HG03442 (cell line): ENCODE measurements around the gene PKN2.

ENCODE experiments used
- ATAC-seq: cut with Tn5 transposase; IDR thresholded peaks from one replicate; pipeline ENCODE4 v1.9.1; 2021; ENCODE audit warnings: mild to moderate bottlenecking, moderate library complexity; ENCODE audit not compliant: unreplicated experiment

Gene PKN2

DNA sequence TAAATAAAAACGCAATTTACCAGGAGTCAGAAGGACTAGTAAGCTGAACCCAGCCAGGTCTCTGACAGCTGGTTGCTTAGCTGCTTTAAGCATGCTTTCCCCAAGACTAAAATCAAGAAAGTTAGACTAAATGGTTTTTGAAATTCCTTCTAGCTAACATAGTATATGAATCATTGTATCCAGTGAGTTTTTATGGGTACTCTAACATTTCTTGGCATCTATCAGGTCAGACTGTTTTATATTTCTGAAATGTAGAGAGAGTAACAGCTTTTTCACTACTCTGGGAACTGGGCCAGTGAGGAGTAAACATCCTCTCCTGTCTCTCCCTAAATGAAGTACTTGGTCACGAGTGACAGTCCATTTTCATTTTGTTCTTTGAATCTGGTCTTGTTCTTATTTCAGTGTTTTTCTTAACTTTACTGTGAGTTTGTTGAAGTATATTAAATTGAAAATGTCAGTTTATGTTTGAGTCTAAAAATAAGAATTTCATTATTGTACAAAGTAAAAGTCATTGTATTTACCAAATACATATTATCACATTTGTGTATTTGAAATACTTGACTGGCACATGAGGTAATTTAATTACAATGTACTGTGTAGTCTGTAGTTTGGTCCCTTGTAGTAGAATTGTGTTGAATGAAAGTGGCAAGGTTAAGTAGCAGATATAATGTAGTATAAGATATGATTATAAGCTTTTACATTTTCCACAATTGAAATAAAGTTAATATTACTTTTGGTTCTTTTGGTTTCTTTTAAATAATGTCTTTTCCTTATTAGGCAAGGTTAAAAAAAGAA lies 47.6 kb downstream of the PKN2 start:
- ATAC-seq: no peak

DNA sequence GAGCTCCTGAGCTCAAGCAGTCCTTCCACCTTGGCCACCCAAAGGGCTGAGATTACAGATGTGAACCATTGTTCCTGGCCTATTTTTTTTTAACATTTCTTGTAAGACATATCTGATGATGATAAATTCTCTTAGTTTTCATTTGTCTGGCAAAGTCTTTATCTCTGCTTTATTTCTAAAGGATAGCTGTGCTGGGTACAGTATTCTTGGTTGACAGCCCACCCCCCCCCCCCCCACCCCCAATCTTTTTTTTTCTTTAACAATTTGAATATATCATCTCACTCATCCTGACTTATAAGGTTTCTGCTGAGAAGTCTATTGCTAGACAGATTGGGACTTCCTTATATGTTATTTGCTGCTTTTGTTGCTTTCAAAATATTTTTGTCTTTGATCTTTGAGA lies 51.3 kb downstream of the PKN2 start:
- no peak for ATAC-seq

- no peak for ATAC-seq
These were observed 51.8 kb downstream of the PKN2 start for GRCh38 chr1:88735909-88736308.

GRCh38 chr1:88736633-88737248 lies 52.7 kb downstream of the PKN2 start:
- no peak for ATAC-seq

- no peak for ATAC-seq
These were observed 53.4 kb downstream of the PKN2 start for GRCh38 chr1:88737338-88737927.

DNA sequence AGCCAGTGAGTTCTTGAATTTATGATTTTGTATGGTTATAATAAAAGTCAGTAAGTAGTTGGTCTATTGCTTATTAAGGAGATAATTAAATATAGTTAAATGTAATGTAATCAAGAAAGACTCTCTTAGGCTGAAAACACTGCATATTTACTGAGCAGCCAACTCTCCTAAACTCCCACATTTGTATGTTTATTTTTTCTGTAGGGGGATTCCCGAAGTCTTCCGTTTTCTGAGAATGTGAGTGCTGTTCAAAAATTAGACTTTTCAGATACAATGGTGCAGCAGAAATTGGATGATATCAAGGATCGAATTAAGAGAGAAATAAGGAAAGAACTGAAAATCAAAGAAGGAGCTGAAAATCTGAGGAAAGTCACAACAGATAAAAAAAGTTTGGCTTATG lies 56.7 kb downstream of the PKN2 start:
- no peak for ATAC-seq

DNA sequence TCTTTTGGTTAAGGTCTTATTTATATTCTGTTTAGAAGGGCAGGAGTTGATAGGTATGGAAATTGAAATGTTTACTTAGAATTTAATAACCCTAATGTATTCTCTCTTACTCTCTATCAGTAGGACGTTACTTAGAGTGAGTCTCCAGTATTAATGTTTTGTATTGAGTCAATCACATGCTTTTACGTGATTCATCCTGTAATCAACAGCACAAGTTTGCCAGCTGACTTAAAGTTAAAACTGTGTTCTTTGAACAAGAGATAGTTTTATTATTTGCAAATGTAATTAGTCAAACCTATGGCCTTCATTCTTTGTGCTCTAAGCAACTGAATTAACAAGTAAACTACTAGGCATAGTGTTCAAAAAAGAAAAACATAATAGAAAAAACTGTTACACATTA lies 57.3 kb downstream of the PKN2 start:
- ATAC-seq: no peak

DNA sequence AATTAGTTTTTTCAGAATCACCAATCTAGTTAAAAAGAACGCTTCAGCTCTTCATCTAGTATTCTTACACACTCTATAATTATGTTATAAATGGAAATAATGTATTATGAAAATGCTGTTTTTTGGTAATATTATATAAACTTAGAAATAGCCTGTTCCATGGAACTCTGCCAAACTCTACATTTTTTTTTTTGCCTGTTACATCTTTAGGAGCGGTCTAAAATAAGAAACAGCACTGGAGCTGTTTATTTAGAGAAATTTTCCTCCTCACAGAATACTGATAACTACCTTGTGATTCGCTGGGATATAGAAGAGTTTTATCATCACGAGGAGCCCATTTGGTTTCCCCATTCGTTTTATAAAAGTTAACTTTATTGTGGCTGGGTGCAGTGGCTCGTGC lies 58.5 kb downstream of the PKN2 start:
- ATAC-seq: no peak

DNA sequence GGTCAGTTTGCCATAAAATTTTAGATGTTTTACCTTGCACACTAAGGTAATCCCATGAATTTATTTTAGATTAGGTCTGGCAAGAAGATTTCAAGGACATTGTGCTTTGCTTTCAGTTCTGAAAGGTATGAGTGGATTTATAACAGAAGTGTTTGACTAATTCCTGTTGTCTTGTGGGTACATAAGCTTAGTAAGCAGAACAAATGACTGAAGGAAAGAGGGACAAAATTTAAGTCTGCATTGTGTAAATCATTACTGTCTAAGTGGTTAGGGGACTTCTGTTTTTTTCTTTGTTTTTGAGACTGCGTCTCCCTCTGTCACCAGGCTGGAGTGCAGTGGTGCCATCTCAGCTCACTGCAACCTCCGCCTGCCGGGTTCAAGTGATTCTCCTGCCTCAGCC lies 60.1 kb downstream of the PKN2 start:
- peak; percentile 76 for ATAC-seq

- no peak for ATAC-seq
These were observed 62.8 kb downstream of the PKN2 start for GRCh38 chr1:88746916-88747315.

DNA sequence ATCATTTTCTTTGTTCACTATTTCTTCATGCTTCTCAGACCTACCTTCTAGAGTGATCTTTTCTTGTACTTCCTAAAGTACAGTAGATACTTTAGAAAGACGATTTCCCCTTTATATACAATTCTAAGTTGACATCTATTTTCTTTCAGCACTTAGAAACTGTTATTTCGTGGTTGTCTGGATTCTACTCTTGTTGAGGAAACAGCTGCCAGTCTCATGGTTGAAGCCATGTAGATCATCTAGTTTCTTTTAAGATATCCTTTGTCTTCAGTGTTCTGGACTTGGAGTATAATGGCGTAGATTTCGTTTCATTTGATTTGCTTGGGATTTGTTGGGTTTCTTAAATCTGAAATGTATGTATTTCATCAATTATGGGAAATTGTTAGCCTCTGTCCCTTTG lies 67.6 kb downstream of the PKN2 start:
- no peak for ATAC-seq

GRCh38 chr1:88753506-88753905 lies 69.4 kb downstream of the PKN2 start:
- ATAC-seq: no peak

DNA sequence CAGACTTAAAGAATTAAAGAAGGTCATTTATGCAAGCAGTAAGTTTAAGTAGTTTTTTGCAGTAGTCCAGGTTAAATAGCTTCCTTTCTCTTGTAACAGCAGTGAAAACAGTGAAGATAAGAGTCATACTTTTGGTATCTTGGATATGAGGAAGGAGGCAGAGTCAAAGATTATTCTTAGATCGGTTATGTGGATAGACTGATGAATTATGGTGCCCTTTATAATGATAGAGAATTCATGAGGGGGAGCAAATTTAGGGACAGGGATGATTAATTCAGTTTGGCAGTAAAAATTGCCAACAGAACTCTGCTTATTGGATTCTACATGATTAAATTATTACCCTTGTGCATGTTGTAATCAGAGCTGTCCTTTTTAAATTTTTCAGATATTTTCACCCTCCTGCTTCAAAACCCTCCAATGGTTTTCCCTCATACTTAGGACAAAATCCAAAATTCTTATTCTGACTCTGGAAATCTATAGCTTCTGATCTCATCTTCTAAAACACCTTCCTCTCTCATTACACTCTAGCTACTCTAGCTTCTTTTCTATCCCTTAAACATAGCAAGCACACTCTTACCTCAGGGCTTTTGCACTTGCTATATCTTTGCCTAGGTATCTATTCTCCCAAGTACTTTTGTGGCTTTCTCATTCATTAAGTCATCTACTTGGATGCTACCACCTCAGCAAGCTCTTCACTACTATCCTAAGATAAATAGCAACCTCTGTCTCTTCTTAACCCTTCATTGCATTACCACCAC lies 79.8 kb downstream of the PKN2 start:
- ATAC-seq: no peak

GRCh38 chr1:88768187-88768586 lies 84.1 kb downstream of the PKN2 start:
- no peak for ATAC-seq

GRCh38 chr1:88768816-88769215 lies 84.7 kb downstream of the PKN2 start:
- ATAC-seq: no peak

DNA sequence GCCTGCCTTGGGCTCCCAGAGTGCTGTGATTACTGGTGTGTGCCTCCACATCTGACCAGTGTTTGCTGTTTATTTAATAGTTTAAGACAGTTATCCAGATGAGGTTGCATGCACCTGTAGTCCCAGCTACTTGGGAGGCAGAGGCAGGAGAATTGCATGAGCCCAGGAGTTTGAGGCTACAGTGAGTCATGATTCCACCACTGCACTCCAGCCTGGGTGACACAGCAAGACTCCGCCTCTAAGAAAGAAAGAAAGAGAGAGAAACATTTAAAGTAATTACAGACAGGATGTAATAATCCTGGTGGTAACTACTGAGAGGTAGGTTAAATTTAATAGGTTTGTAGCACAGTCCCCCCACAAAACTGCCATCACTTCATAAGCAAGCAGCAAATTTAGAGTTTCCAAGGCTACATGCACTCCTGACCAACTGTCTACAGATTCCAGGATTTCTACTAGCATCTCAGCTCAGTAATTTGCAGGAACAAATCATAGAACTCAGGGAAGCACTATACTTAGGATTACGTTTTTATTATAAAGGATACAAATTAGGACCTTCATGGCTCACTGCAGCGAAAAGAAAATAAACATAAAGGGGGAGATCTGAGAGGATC lies 89.6 kb downstream of the PKN2 start:
- no peak for ATAC-seq

DNA sequence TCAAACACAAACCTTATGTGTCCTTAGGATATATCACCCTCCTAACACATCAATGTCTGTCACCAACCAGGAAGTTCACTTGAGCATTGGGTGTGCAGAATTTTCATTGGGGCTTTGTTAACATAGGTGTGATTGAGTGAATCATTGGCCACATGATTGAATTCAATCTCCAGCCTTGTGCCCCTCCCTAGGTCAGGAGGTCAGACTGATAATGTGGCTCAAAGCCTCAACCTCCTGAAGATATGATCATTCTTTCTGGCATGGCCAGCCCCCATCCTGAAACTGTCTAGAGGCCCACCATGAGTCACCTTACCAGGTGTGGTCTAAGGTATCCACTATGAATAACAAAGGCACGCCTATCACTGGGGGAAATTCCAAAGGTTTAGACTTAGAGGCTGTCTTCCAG lies 90.1 kb downstream of the PKN2 start:
- ATAC-seq: no peak

DNA sequence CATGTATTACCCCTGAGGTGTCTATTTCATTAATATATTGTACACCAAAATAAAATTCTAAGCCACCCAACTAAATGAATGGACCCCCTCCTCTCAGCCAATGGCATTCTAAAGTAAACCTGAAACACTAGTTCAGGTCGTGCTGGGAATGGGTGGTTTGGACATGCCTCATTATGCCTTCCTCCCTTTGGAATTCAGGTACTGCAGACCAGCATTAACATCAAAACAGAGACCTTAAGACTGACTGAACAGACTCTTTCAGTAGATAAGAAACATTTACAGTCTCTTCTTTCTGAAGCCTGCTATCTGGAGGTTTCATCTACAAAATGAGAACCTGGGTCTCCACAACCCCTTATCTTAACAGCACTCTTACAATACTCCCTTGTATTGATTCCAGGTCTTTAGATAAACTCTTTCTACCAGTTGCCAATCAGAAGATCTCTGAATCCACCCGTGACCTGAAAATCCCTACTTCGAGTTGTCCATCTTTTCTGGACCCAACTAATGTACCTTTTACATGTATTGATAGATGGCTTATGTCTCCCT lies 93.6 kb downstream of the PKN2 start:
- ATAC-seq: no peak

- no peak for ATAC-seq
These were observed 95.8 kb downstream of the PKN2 start for GRCh38 chr1:88779880-88780279.

- no peak for ATAC-seq
These were observed 96.4 kb downstream of the PKN2 start for GRCh38 chr1:88780485-88780884.

DNA sequence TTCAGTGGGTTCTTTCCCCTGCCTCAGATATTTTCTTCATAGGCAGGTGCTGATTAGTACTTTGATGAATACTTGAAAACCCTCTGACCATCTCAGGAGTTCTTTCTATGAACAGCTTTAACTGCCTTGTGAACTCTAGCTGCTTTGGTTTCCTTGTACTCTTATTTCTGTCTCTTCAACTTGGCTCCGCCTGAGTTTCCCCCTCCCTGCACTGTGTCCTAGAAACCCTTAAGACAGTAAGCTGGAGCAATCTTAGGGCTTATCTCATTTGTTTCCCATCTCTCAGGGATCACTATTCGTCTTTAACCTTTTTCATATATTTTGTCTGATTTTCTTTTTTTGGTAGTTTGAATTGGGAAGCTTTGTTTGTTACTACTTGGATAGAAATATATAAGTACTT lies 99.1 kb downstream of the PKN2 start:
- ATAC-seq: no peak
